Panc1 (cell line): ENCODE data around the gene RPS27L. TPM values are rescaled to one million over a fixed set of nuclear protein-coding genes. Genes with fewer than 3 reads are reported as not detected.

Source experiments
- ATAC-seq: fragments of 200-7000 bp; cut with Tn5 transposase; 2 replicates; pipeline ENCODE4 v1.9.1; 2020; ENCODE audit warnings: mild to moderate bottlenecking, moderate library complexity
- BruUV-seq: library from RNA; stranded (reverse); fragments of 400-500 nt; replicated peaks from 2 replicates; lab custom pipeline; 2021; lab: Mats Ljungman, UMichigan
- CTCF ChIA-PET: fragments of 300-600 bp; sonication (Branson Sonifier 250); formaldehyde crosslinking; loops from one replicate; lab custom pipeline; 2022; ENCODE audit warnings: antibody characterized with exemption; lab: Charles Lee
- POLR2A ChIA-PET: fragments of 300-600 bp; sonication (Branson Sonifier 250); formaldehyde crosslinking; loops from one replicate; lab custom pipeline; 2022; ENCODE audit warnings: antibody characterized with exemption; lab: Charles Lee
- DNase-seq: peaks from one replicate; pipeline ENCODE4 v3.0.0-alpha.2; 2010; ENCODE audit warnings: low read depth, low spot score
- H3K27ac ChIP-seq: 2 replicates; pipeline ENCODE4 v1.5.1; 2011; ENCODE audit warnings: mild to moderate bottlenecking, low read length, inconsistent platforms
- H3K27me3 ChIP-seq: fragments of 200-500 bp; sonication (Bioruptor generic); 2 replicates; pipeline ENCODE4 v1.6.0; 2014; ENCODE audit warnings: low read length, inconsistent platforms; ENCODE audit not compliant: control insufficient read depth, insufficient read depth
- H3K36me3 ChIP-seq: fragments of 200-500 bp; sonication (Bioruptor generic); 2 replicates; pipeline ENCODE4 v1.5.1; 2014; ENCODE audit warnings: inconsistent platforms, mild to moderate bottlenecking, low read length, moderate library complexity; ENCODE audit not compliant: control insufficient read depth, insufficient read depth
- H3K4me1 ChIP-seq: 2 replicates; pipeline ENCODE4 v1.5.1; 2011; ENCODE audit warnings: inconsistent platforms, mild to moderate bottlenecking, low read length, moderate library complexity; ENCODE audit not compliant: control insufficient read depth, insufficient read depth
- H3K4me3 ChIP-seq, 2 experiments: 2 replicates each; pipeline ENCODE4 v1.5.1; 2011 to 2012; ENCODE audit warnings: low read depth in 2 of 2, low read length in 2 of 2, mild to moderate bottlenecking in 2 of 2, inconsistent platforms in 1 of 2, moderate library complexity in 1 of 2
- H3K9me3 ChIP-seq: fragments of 200-500 bp; sonication (Bioruptor generic); 2 replicates; pipeline ENCODE4 v1.5.1; 2014; ENCODE audit warnings: low read depth, mild to moderate bottlenecking, inconsistent platforms, low read length, moderate library complexity; ENCODE audit not compliant: control insufficient read depth, insufficient read depth
- POLR2AphosphoS5 ChIP-seq: IDR thresholded peaks from 2 replicates; pipeline ENCODE4 v1.6.1; 2012; ENCODE audit warnings: mild to moderate bottlenecking, low read depth, low read length, moderate library complexity
- SIN3A ChIP-seq: IDR thresholded peaks from 2 replicates; pipeline ENCODE4 v1.6.1; 2012; ENCODE audit warnings: low read depth, mild to moderate bottlenecking, low read length, moderate library complexity, borderline replicate concordance; ENCODE audit not compliant: insufficient read depth
- TCF7L2 ChIP-seq: IDR thresholded peaks from 2 replicates; pipeline ENCODE4 v1.6.1; 2011; ENCODE audit warnings: mild to moderate bottlenecking, low read depth, low read length, inconsistent platforms
- in situ Hi-C: cut with HindIII; loops from 2 replicates; pipeline ENCODE4 v1.10.0; 2016; ENCODE audit warnings: low sequenced_read_pairs, low pct_unique_long_range_greater_than_20kb
- intact Hi-C: fragments of 100-400 bp; cut with micrococcal nuclease; formaldehyde crosslinking; loops from one replicate; pipeline ENCODE4 v1.10.0; 2022; ENCODE audit not compliant: unreplicated experiment
- total RNA-seq: library from RNA; stranded (reverse); gene quantifications from one replicate; pipeline ENCODE4 v1.2.1, GENCODE V29; 2021; ENCODE audit not compliant: unreplicated experiment
- TF ChIP-seq, protein P1 (sequence below), 2 experiments: IDR thresholded peaks; 2 replicates each; pipeline ENCODE4 v1.6.1; 2011 to 2012; ENCODE audit warnings: low read depth in 2 of 2, control low read depth in 1 of 2, low read length in 1 of 2, mild to moderate bottlenecking in 1 of 2, moderate library complexity in 1 of 2; ENCODE audit not compliant: insufficient read depth in 1 of 2
- TF ChIP-seq, protein P2 (sequence below): fragments of 450-650 bp; IDR thresholded peaks from 2 replicates; pipeline ENCODE4 v1.5.1; 2017; ENCODE audit warnings: mild to moderate bottlenecking

Gene RPS27L
- total RNA-seq, 1 experiment from 2014 or later: 61.3 TPM

DNA sequence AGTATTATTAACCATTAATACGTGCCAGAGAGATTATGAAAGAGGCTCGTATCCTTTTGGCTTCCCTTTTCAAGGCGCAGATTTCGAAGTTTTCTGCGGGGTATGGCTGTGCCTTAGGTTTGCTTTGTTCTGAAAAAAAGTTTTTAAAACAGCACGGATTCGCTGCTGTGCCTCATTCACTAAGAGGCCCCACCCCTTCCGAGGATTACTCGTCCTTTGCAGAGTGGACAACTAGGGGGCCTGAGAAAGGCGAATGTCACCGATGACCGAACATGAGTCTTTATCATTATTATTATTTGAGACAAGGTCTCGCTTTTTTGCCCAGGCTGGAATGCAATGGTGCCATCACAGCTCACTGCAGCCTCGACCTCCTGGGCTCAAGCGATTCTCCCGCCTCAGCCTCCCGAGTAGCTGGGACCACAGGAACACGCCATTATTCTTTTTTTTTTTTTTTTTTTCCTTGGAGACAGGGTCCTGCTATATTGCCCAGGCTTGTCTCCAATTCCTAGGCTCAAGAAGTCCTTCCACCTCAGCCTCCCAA is 684 bp upstream of the RPS27L start:
- BruUV-seq: TSS peak; percentile 87
- H3K4me1 ChIP-seq: peaks cover 9% of the 10 kb centered on the region; the same call in 1 of the 2 replicates
- H3K27me3 ChIP-seq: no peaks in the 10 kb centered on the region
- ATAC-seq (peak; percentile 71), DNase-seq (no peak)
- H3K4me3 ChIP-seq: peak overlapping the region; percentile 81 to 86
- peak overlapping the region; percentile 90 for H3K27ac ChIP-seq
- intact Hi-C loops (loop anchor here (10.0 kb wide), 1 partner anchor 113 kb away; the partner anchor contains the start of gene TPM1), in situ Hi-C loops (no loop called here)
- H3K9me3 ChIP-seq: no peaks in the 10 kb centered on the region
- POLR2A ChIA-PET: no interaction called here
- no peaks in the 10 kb centered on the region for H3K36me3 ChIP-seq
- CTCF ChIA-PET: interaction anchor here (0.6 to 0.8 kb wide), 2 partner anchors 109 to 119 kb away, joined by 3 to 10 read pairs; no protein-coding TSS in a partner anchor
- TF ChIP-seq TCF7L2 (no peak), SIN3A (no peak), POLR2AphosphoS5 (no peak)
- TF ChIP-seq, protein P1, sequence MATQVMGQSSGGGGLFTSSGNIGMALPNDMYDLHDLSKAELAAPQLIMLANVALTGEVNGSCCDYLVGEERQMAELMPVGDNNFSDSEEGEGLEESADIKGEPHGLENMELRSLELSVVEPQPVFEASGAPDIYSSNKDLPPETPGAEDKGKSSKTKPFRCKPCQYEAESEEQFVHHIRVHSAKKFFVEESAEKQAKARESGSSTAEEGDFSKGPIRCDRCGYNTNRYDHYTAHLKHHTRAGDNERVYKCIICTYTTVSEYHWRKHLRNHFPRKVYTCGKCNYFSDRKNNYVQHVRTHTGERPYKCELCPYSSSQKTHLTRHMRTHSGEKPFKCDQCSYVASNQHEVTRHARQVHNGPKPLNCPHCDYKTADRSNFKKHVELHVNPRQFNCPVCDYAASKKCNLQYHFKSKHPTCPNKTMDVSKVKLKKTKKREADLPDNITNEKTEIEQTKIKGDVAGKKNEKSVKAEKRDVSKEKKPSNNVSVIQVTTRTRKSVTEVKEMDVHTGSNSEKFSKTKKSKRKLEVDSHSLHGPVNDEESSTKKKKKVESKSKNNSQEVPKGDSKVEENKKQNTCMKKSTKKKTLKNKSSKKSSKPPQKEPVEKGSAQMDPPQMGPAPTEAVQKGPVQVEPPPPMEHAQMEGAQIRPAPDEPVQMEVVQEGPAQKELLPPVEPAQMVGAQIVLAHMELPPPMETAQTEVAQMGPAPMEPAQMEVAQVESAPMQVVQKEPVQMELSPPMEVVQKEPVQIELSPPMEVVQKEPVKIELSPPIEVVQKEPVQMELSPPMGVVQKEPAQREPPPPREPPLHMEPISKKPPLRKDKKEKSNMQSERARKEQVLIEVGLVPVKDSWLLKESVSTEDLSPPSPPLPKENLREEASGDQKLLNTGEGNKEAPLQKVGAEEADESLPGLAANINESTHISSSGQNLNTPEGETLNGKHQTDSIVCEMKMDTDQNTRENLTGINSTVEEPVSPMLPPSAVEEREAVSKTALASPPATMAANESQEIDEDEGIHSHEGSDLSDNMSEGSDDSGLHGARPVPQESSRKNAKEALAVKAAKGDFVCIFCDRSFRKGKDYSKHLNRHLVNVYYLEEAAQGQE (IDR thresholded peaks at IDR 0.05; ENCODE audit: insufficient read depth in 1 of 2, low read depth in 2 of 2, low read length in 1 of 2): no peak
- TF ChIP-seq, protein P2, sequence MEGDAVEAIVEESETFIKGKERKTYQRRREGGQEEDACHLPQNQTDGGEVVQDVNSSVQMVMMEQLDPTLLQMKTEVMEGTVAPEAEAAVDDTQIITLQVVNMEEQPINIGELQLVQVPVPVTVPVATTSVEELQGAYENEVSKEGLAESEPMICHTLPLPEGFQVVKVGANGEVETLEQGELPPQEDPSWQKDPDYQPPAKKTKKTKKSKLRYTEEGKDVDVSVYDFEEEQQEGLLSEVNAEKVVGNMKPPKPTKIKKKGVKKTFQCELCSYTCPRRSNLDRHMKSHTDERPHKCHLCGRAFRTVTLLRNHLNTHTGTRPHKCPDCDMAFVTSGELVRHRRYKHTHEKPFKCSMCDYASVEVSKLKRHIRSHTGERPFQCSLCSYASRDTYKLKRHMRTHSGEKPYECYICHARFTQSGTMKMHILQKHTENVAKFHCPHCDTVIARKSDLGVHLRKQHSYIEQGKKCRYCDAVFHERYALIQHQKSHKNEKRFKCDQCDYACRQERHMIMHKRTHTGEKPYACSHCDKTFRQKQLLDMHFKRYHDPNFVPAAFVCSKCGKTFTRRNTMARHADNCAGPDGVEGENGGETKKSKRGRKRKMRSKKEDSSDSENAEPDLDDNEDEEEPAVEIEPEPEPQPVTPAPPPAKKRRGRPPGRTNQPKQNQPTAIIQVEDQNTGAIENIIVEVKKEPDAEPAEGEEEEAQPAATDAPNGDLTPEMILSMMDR: no peak

DNA sequence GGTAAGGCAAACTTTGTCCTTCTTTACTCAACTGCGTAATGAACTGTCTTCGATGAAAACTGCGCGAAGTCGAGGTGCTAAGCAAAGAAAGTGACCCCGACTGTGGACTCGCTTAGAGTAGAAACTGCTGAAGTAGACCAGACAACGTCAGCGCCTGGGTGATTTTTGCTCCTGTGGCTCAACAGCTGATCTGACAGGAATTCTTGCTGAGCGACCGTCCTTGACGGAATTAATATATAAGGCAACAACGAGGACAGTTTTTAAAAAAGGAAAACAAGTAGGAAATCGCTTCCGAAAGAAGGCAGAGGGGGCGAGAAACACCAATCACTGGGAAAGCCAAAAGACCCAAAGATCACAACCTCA is 541 bp downstream of the RPS27L start:
- no peaks in the 10 kb centered on the region for H3K36me3 ChIP-seq
- POLR2A ChIA-PET: interaction anchor here (0.6 kb wide), 1 partner anchor 84 kb away, joined by 11 read pairs; no protein-coding TSS in a partner anchor
- H3K4me1 ChIP-seq: peaks cover 9% of the 10 kb centered on the region; the same call in 1 of the 2 replicates
- ATAC-seq: peak; percentile 1; the same call in 1 of the 2 replicates
- H3K27me3 ChIP-seq: no peaks in the 10 kb centered on the region
- peak overlapping the region; percentile 81 to 86 for H3K4me3 ChIP-seq
- CTCF ChIA-PET: interaction anchor here (0.7 kb wide), 1 partner anchor 99 kb away, joined by 3 read pairs; no protein-coding TSS in a partner anchor
- peak overlapping the region; percentile 90 for H3K27ac ChIP-seq
- H3K9me3 ChIP-seq: no peaks in the 10 kb centered on the region
- TF ChIP-seq, protein P2: no peak
- TF ChIP-seq TCF7L2 (no peak; the same call in 1 of the 2 replicates), POLR2AphosphoS5 (no peak), SIN3A (no peak)
- TF ChIP-seq, protein P1 (IDR thresholded peaks at IDR 0.05; ENCODE audit: insufficient read depth in 1 of 2, low read depth in 2 of 2, low read length in 1 of 2): no peak
- in situ Hi-C loops: no loop called here
- intact Hi-C loops: loop anchor here (10.0 kb wide), 1 partner anchor 112 kb away; the partner anchor contains the start of gene TPM1
- DNase-seq: no peak
- TSS peak; percentile 77 for BruUV-seq
